GM12801 (cell line): Measurements from ENCODE around the gene MCF2L2.

Source experiments
- CTCF ChIP-seq: IDR thresholded peaks from one replicate; pipeline ENCODE4 v1.5.1; 2011; ENCODE audit warnings: control low read depth; ENCODE audit not compliant: insufficient read length; ENCODE audit errors: extremely low read depth

Gene MCF2L2

DNA sequence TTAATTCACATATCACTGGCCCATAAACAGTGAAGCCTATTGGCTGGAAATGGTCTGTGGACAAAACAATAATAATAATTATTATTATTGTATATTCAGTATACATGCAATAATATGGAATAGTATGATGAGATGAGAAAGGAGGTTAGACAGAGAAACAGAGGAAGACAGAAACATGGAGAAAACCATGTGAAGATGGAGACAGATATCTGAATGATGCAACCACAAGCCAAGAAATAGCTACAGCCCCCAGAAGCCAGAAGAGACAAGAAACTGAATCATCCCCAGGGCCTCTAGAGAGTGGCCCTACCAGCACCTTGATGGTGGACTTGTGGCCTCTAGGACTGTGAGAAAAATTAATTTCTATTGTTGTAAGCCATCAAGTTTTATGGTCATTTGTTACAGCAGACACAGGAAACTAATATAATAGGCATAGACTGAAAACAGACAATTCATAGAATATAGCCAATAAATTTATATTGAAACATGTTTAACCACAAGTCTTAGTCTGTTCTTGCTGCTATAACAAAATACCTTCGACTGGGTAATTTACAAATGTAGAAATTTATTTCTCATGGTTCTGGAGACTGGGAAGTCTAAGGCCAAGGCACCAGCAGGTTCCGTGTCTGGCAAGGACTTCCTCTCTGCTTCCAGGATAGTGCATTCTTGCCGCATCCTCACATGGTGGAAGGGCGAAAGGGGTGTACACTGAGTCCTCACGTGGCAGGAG is 31.6 kb downstream of the MCF2L2 start:
- TF ChIP-seq CTCF = no peak

- no peak for TF ChIP-seq CTCF
Observed at GRCh38 chr3:183394150-183394549, 34.3 kb downstream of the MCF2L2 start.

- TF ChIP-seq CTCF = no peak
Observed at GRCh38 chr3:183393625-183394024, 34.8 kb downstream of the MCF2L2 start.

GRCh38 chr3:183392186-183393034 is 36.0 kb downstream of the MCF2L2 start:
- no peak for TF ChIP-seq CTCF

GRCh38 chr3:183391460-183391859 is 37.0 kb downstream of the MCF2L2 start:
- no peak for TF ChIP-seq CTCF

GRCh38 chr3:183390844-183391243 is 37.6 kb downstream of the MCF2L2 start:
- no peak for TF ChIP-seq CTCF

- no peak for TF ChIP-seq CTCF
Observed at GRCh38 chr3:183388213-183388895, 40.1 kb downstream of the MCF2L2 start.
